Tibial artery (tissue), 4 donors: Measurements from ENCODE around the gene SIPA1L3.

Source experiments
- DNase-seq, 2 donors: peaks; one replicate each; pipeline ENCODE4 v3.0.0-alpha.2; 2019
- H3K27ac ChIP-seq, 2 donors: fragments of 200-600 bp; sonication (generic) in 1 of 2; 1 replicate in 1 of 2; 2 replicates in 1 of 2; pipeline ENCODE4 v1.5.1; 2018 to 2019; ENCODE audit warnings: mild to moderate bottlenecking in 1 of 2
- H3K27me3 ChIP-seq, 2 donors: fragments of 200-600 bp; sonication (generic) in 1 of 2; one replicate each; pipeline versions ENCODE4 v1.5.1 to v1.6.0; 2016 to 2019
- H3K36me3 ChIP-seq, 3 donors: fragments of 200-600 bp; sonication (generic) in 2 of 3; one replicate each; pipeline ENCODE4 v1.5.1; 2016 to 2019; ENCODE audit warnings: mild to moderate bottlenecking in 2 of 3
- H3K4me1 ChIP-seq, 4 donors: fragments of 200-600 bp; sonication (generic) in 2 of 4; 1 replicate in 3 of 4; 2 replicates in 1 of 4; pipeline ENCODE4 v1.5.1; 2016 to 2019
- H3K4me3 ChIP-seq, 2 donors: fragments of 200-600 bp; sonication (generic) in 1 of 2; 1 replicate in 1 of 2; 2 replicates in 1 of 2; pipeline ENCODE4 v1.5.1; 2018 to 2019; ENCODE audit warnings: mild to moderate bottlenecking in 2 of 2
- H3K9me3 ChIP-seq, 3 donors: fragments of 200-600 bp; sonication (generic) in 1 of 3; one replicate each; pipeline ENCODE4 v1.5.1; 2016 to 2019
- CTCF ChIP-seq, 2 experiments: fragments of 200-600 bp in 1 of 2; fragments of 450-650 bp in 1 of 2; IDR thresholded peaks; one replicate each; pipeline ENCODE4 v1.5.1; 2017 to 2019; ENCODE audit warnings: antibody characterized with exemption in 2 of 2, mild to moderate bottlenecking in 1 of 2, moderate library complexity in 1 of 2
- intact Hi-C: fragments of 100-400 bp; cut with DNase I; formaldehyde crosslinking; loops from one replicate; pipeline ENCODE4 v1.15.0; 2023; ENCODE audit warnings: low total_unique reads

The SIPA1L3 gene

GRCh38 chr19:38114651-38115050, 207.6 kb downstream of the SIPA1L3 start:
- no peak overlapping the region for H3K4me3 ChIP-seq
- no peaks in the 10 kb centered on the region for H3K27me3 ChIP-seq
- H3K27ac ChIP-seq, result no peak overlapping the region
- no peaks in the 10 kb centered on the region for H3K4me1 ChIP-seq
- H3K36me3 ChIP-seq, result peaks cover 23 to 79% (median 41%) of the 10 kb centered on the region in 3 donors
- intact Hi-C loops, result no loop called here
- no peak for TF ChIP-seq CTCF (IDR thresholded peaks at IDR 0.05)
- DNase-seq, result no peak
- H3K9me3 ChIP-seq, result no peaks in the 10 kb centered on the region

GRCh38 chr19:38115271-38115802, 208.3 kb downstream of the SIPA1L3 start:
- H3K27me3 ChIP-seq, result no peaks in the 10 kb centered on the region

GRCh38 chr19:38118176-38118575, 211.2 kb downstream of the SIPA1L3 start:
- Histone ChIP-seq H3K4me1 (no peaks in the 10 kb centered on the region), H3K36me3 (peaks cover 24 to 79% (median 54%) of the 10 kb centered on the region in 3 donors), H3K9me3 (no peaks in the 10 kb centered on the region), H3K27ac (no peak overlapping the region), H3K27me3 (no peaks in the 10 kb centered on the region), H3K4me3 (no peak overlapping the region)
- TF ChIP-seq CTCF (IDR thresholded peaks at IDR 0.05), result no peak
- intact Hi-C loops, result no loop called here
- DNase-seq, result no peak

More at GRCh38 chr19:38115271-38115802, 208.3 kb downstream of the SIPA1L3 start:
- Histone ChIP-seq H3K27ac (no peak overlapping the region), H3K9me3 (no peaks in the 10 kb centered on the region), H3K4me3 (no peak overlapping the region), H3K4me1 (no peaks in the 10 kb centered on the region), H3K36me3 (peaks cover 30 to 80% (median 41%) of the 10 kb centered on the region in 3 donors)
- intact Hi-C loops, result no loop called here
- no peak for DNase-seq
- no peak for TF ChIP-seq CTCF (IDR thresholded peaks at IDR 0.05)

- Histone ChIP-seq H3K27ac (no peak overlapping the region), H3K4me3 (no peak overlapping the region), H3K4me1 (no peaks in the 10 kb centered on the region), H3K27me3 (no peaks in the 10 kb centered on the region), H3K36me3 (peaks cover 24 to 58% (median 50%) of the 10 kb centered on the region in 3 donors), H3K9me3 (no peaks in the 10 kb centered on the region)
- no peak for TF ChIP-seq CTCF (IDR thresholded peaks at IDR 0.05)
- no peak for DNase-seq
- intact Hi-C loops, result no loop called here
Observed at GRCh38 chr19:38120471-38121025, 213.5 kb downstream of the SIPA1L3 start.

- DNase-seq, result no peak
- Histone ChIP-seq H3K9me3 (no peaks in the 10 kb centered on the region), H3K27me3 (no peaks in the 10 kb centered on the region), H3K4me1 (no peaks in the 10 kb centered on the region), H3K27ac (no peak overlapping the region), H3K4me3 (no peak overlapping the region), H3K36me3 (peaks cover 24 to 66% (median 50%) of the 10 kb centered on the region in 3 donors)
- intact Hi-C loops, result no loop called here
- no peak for TF ChIP-seq CTCF (IDR thresholded peaks at IDR 0.05)
Observed at GRCh38 chr19:38122402-38123093, 215.5 kb downstream of the SIPA1L3 start.
